ENCODE measurements around the gene VPS26A.
A peak's percentile ranks its signal among the peaks of the same experiment; 100 is the strongest.

Gene VPS26A

GRCh38 chr10:69213591-69214311, 89.8 kb downstream of the VPS26A start (continued):
- TF ChIP-seq ZNF654 (tag by site-specific recombination; IDR thresholded peaks at IDR 0.05; ENCODE audit: low read depth) (no peak), ZNF692 (tag by site-specific recombination; IDR thresholded peaks at IDR 0.05) (peak; percentile 67), PRDM4 (tag by site-specific recombination; IDR thresholded peaks at IDR 0.05) (peak; percentile 34; the same call in 1 of the 2 replicates), ZNF704 (tag by site-specific recombination; IDR thresholded peaks at IDR 0.05) (no peak), ZSCAN30 (tag by site-specific recombination; IDR thresholded peaks at IDR 0.05) (no peak), OVOL3 (tag by site-specific recombination; IDR thresholded peaks at IDR 0.05) (no peak), ZNF548 (tag by site-specific recombination; IDR thresholded peaks at IDR 0.05) (no peak), ZNF530 (tag by site-specific recombination; IDR thresholded peaks at IDR 0.05; ENCODE audit: low read depth) (no peak), ZNF701 (tag by site-specific recombination; IDR thresholded peaks at IDR 0.05) (no peak), ZNF510 (tag by site-specific recombination; IDR thresholded peaks at IDR 0.05; ENCODE audit: insufficient replicate concordance) (no peak), ZBTB6 (tag by site-specific recombination; IDR thresholded peaks at IDR 0.05) (no peak), YY1 (tag by site-specific recombination; IDR thresholded peaks at IDR 0.05) (no peak), ZNF266 (tag by site-specific recombination; IDR thresholded peaks at IDR 0.05; ENCODE audit: low read depth) (no peak), ZNF341 (tag by site-specific recombination; IDR thresholded peaks at IDR 0.05; ENCODE audit: low read depth) (no peak), ZNF433 (tag by site-specific recombination; IDR thresholded peaks at IDR 0.05; ENCODE audit: low read depth) (no peak), ZBTB21 (tag by site-specific recombination; IDR thresholded peaks at IDR 0.05) (0 out of 2 replicates have a peak, but pooled peaks have one; percentile 11), ZNF2 (tag by site-specific recombination; IDR thresholded peaks at IDR 0.05) (no peak), ZNF391 (tag by site-specific recombination; IDR thresholded peaks at IDR 0.05; ENCODE audit: borderline replicate concordance, low read depth) (no peak), SCRT1 (tag by site-specific recombination; IDR thresholded peaks at IDR 0.05; ENCODE audit: borderline replicate concordance) (no peak), ZNF600 (tag by site-specific recombination; IDR thresholded peaks at IDR 0.05) (0 out of 2 replicates have a peak, but pooled peaks have one; percentile 69), ZEB2 (tag by site-specific recombination; IDR thresholded peaks at IDR 0.05) (peak; percentile 54; the same call in 1 of the 2 replicates), ZNF777 (tag by site-specific recombination; IDR thresholded peaks at IDR 0.05; ENCODE audit: borderline replicate concordance) (no peak)
- TF ChIP-seq, protein P1, sequence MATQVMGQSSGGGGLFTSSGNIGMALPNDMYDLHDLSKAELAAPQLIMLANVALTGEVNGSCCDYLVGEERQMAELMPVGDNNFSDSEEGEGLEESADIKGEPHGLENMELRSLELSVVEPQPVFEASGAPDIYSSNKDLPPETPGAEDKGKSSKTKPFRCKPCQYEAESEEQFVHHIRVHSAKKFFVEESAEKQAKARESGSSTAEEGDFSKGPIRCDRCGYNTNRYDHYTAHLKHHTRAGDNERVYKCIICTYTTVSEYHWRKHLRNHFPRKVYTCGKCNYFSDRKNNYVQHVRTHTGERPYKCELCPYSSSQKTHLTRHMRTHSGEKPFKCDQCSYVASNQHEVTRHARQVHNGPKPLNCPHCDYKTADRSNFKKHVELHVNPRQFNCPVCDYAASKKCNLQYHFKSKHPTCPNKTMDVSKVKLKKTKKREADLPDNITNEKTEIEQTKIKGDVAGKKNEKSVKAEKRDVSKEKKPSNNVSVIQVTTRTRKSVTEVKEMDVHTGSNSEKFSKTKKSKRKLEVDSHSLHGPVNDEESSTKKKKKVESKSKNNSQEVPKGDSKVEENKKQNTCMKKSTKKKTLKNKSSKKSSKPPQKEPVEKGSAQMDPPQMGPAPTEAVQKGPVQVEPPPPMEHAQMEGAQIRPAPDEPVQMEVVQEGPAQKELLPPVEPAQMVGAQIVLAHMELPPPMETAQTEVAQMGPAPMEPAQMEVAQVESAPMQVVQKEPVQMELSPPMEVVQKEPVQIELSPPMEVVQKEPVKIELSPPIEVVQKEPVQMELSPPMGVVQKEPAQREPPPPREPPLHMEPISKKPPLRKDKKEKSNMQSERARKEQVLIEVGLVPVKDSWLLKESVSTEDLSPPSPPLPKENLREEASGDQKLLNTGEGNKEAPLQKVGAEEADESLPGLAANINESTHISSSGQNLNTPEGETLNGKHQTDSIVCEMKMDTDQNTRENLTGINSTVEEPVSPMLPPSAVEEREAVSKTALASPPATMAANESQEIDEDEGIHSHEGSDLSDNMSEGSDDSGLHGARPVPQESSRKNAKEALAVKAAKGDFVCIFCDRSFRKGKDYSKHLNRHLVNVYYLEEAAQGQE (tag by site-specific recombination; IDR thresholded peaks at IDR 0.05), result no peak
- TF ChIP-seq, protein P2, sequence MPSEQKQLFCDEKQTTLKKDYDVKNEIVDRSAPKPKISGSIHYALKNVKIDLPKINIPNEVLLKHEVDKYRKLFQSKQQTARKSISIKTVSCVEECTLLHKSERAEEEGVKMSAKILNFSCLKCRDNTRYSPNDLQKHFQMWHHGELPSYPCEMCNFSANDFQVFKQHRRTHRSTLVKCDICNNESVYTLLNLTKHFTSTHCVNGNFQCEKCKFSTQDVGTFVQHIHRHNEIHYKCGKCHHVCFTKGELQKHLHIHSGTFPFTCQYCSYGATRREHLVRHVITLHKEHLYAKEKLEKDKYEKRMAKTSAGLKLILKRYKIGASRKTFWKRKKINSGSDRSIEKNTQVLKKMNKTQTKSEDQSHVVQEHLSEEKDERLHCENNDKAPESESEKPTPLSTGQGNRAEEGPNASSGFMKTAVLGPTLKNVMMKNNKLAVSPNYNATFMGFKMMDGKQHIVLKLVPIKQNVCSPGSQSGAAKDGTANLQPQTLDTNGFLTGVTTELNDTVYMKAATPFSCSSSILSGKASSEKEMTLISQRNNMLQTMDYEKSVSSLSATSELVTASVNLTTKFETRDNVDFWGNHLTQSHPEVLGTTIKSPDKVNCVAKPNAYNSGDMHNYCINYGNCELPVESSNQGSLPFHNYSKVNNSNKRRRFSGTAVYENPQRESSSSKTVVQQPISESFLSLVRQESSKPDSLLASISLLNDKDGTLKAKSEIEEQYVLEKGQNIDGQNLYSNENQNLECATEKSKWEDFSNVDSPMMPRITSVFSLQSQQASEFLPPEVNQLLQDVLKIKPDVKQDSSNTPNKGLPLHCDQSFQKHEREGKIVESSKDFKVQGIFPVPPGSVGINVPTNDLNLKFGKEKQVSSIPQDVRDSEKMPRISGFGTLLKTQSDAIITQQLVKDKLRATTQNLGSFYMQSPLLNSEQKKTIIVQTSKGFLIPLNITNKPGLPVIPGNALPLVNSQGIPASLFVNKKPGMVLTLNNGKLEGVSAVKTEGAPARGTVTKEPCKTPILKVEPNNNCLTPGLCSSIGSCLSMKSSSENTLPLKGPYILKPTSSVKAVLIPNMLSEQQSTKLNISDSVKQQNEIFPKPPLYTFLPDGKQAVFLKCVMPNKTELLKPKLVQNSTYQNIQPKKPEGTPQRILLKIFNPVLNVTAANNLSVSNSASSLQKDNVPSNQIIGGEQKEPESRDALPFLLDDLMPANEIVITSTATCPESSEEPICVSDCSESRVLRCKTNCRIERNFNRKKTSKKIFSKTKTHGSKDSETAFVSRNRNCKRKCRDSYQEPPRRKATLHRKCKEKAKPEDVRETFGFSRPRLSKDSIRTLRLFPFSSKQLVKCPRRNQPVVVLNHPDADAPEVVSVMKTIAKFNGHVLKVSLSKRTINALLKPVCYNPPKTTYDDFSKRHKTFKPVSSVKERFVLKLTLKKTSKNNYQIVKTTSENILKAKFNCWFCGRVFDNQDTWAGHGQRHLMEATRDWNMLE (tag by site-specific recombination; conservative IDR thresholded peaks at IDR 0.05; ENCODE audit: low read depth), result no peak
